Measurements from ENCODE around the gene ADAT1. TPM values are rescaled to one million over a fixed set of nuclear protein-coding genes. Genes with fewer than 3 reads are reported as not detected.
A peak's percentile ranks its signal among the peaks of the same experiment; 100 is the strongest.

The ADAT1 gene
- total and polyA plus RNA-seq, 2 experiments from 2014 or later, result 21.2 to 37.9 TPM

DNA sequence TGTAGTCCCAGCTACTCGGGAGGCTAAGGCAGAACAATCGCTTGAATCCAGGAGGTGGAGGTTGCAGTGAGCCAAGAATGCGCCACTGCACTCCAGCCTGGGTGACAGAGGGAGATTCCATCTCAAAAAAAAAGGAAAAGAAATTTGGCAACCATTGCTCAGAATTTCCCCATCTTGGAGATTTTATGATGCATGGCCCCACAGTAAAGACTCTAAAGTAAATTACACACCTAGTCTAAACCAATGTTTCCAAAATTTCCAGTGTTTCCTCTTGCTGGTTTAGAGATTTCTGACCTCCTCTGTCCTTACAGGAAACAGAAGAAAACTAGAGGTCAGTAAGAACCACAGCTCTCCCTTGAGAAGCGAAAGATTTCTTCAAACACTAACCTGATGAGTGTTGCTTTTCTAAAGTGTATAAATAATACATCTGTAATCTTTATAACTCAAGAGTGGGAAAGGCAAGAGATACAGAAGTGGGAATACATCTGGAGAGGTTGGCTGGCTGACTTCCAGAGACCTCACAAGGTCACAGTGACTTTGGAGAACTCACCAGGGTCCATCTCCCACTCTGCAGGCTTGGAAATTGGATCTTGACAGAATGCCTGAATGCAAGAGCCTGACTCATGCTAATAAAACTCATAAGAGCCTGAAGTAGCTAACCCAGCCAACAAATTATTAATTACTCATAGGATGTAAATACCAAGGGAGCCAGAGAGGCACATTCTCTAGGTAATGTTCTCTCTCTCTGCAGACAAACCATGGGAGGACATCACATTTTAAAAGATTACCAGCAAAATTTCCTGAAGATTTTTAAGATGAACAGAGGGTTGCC is 8.8 kb downstream of the ADAT1 start:
- 99% methylated on average over 4 of the region's 4 CpGs for whole genome bisulfite sequencing (ENCODE audit: low lambda C conversion rate, missing lambda C conversion rate)
- no peaks in the 10 kb centered on the region for H3K36me3 ChIP-seq (replicated peaks; ENCODE audit: insufficient read depth, low read depth)
- no peaks in the 10 kb centered on the region for H3K27me3 ChIP-seq
- H3K27ac ChIP-seq, result no peak overlapping the region
- H3K4me1 ChIP-seq (ENCODE audit: insufficient read depth), result no peaks in the 10 kb centered on the region
- no peaks in the 10 kb centered on the region for H3K9me3 ChIP-seq (ENCODE audit: low read depth)
- TF ChIP-seq, protein P1, sequence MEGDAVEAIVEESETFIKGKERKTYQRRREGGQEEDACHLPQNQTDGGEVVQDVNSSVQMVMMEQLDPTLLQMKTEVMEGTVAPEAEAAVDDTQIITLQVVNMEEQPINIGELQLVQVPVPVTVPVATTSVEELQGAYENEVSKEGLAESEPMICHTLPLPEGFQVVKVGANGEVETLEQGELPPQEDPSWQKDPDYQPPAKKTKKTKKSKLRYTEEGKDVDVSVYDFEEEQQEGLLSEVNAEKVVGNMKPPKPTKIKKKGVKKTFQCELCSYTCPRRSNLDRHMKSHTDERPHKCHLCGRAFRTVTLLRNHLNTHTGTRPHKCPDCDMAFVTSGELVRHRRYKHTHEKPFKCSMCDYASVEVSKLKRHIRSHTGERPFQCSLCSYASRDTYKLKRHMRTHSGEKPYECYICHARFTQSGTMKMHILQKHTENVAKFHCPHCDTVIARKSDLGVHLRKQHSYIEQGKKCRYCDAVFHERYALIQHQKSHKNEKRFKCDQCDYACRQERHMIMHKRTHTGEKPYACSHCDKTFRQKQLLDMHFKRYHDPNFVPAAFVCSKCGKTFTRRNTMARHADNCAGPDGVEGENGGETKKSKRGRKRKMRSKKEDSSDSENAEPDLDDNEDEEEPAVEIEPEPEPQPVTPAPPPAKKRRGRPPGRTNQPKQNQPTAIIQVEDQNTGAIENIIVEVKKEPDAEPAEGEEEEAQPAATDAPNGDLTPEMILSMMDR (IDR thresholded peaks at IDR 0.05; ENCODE audit: poor library complexity), result no peak
- TF ChIP-seq EZH2phosphoT487 (IDR thresholded peaks at IDR 0.05; ENCODE audit: low read depth, severe bottlenecking, unreplicated experiment) (no peak), EZH2 (IDR thresholded peaks at IDR 0.05; ENCODE audit: borderline replicate concordance) (no peak)
- no peak overlapping the region for H2AFZ ChIP-seq
- no peaks in the 10 kb centered on the region for H4K20me1 ChIP-seq (ENCODE audit: insufficient read depth, poor library complexity, severe bottlenecking)
- no peak overlapping the region for H3K4me3 ChIP-seq
- H3K9me2 ChIP-seq (replicated peaks; ENCODE audit: insufficient read depth), result no peaks in the 10 kb centered on the region
- H3K79me2 ChIP-seq, result no peaks in the 10 kb centered on the region
- no peak for DNase-seq (ENCODE audit: low spot score)
- no peak overlapping the region for H3K4me2 ChIP-seq

DNA sequence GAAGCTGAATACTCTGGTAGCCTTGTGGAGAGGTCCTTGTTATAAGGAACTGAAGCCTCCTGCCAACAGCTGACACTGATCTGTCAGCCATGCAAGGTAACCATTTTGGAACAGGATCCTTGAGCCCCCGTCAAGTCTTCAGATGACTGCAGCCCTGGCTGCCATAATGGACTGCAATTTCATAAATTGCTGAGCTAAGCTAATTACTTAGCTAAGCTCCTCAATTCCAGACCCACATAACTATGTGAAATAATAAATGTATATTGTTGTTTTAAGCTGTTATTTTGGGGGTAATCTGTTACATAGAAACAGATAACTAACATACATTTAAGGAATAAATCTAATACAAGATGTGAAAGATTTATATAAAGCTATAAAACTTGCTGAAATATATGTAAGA is 16.6 kb downstream of the ADAT1 start:
- Histone ChIP-seq H3K79me2 (no peaks in the 10 kb centered on the region), H3K4me3 (no peak overlapping the region), H2AFZ (no peak overlapping the region), H3K9me2 (replicated peaks; ENCODE audit: insufficient read depth) (no peaks in the 10 kb centered on the region), H3K36me3 (replicated peaks; ENCODE audit: insufficient read depth, low read depth) (no peaks in the 10 kb centered on the region), H4K20me1 (ENCODE audit: insufficient read depth, poor library complexity, severe bottlenecking) (no peaks in the 10 kb centered on the region), H3K4me2 (no peak overlapping the region), H3K27me3 (no peaks in the 10 kb centered on the region), H3K9me3 (ENCODE audit: low read depth) (no peaks in the 10 kb centered on the region), H3K4me1 (ENCODE audit: insufficient read depth) (no peaks in the 10 kb centered on the region), H3K27ac (no peak overlapping the region)
- no peak for DNase-seq (ENCODE audit: low spot score)
- TF ChIP-seq EZH2 (IDR thresholded peaks at IDR 0.05; ENCODE audit: borderline replicate concordance) (no peak), EZH2phosphoT487 (IDR thresholded peaks at IDR 0.05; ENCODE audit: low read depth, severe bottlenecking, unreplicated experiment) (no peak)
- TF ChIP-seq, protein P1 (IDR thresholded peaks at IDR 0.05; ENCODE audit: poor library complexity), result no peak
- WGBS (ENCODE audit: low lambda C conversion rate, missing lambda C conversion rate), result 94% methylated on average over 1 of the region's 1 CpG

DNA sequence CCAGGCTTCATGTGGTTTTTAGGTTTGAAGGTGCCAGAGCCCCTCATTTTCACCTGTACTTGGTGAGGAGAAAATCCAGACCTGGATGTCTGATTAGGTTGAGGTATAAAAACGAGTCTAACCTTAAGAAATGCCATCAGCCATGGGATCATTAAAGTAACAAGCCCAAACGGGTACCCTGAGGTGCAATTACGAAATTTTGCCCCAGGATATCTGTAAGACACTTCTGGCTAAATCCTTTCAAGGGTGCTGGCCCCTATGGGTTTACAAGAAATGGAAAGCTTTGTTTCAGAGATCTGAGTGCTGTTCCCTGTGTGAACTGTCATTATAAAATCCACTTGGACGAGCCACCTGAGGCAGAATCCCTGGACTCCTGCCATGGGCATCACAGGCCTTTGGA is 19.8 kb downstream of the ADAT1 start:
- H3K9me2 ChIP-seq (replicated peaks; ENCODE audit: insufficient read depth), result no peaks in the 10 kb centered on the region
- no peak for DNase-seq (ENCODE audit: low spot score)
- no peak overlapping the region for H3K4me3 ChIP-seq
- 95% methylated on average over 4 of the region's 4 CpGs for WGBS (ENCODE audit: low lambda C conversion rate, missing lambda C conversion rate)
- H3K27me3 ChIP-seq, result no peaks in the 10 kb centered on the region
- H2AFZ ChIP-seq, result no peak overlapping the region
- no peaks in the 10 kb centered on the region for H3K4me1 ChIP-seq (ENCODE audit: insufficient read depth)
- H3K4me2 ChIP-seq, result no peak overlapping the region
- TF ChIP-seq EZH2phosphoT487 (IDR thresholded peaks at IDR 0.05; ENCODE audit: low read depth, severe bottlenecking, unreplicated experiment), result no peak
- H3K27ac ChIP-seq, result no peak overlapping the region
- H4K20me1 ChIP-seq (ENCODE audit: insufficient read depth, poor library complexity, severe bottlenecking), result no peaks in the 10 kb centered on the region
- no peaks in the 10 kb centered on the region for H3K9me3 ChIP-seq (ENCODE audit: low read depth)
- no peaks in the 10 kb centered on the region for H3K79me2 ChIP-seq
- no peaks in the 10 kb centered on the region for H3K36me3 ChIP-seq (replicated peaks; ENCODE audit: insufficient read depth, low read depth)

DNA sequence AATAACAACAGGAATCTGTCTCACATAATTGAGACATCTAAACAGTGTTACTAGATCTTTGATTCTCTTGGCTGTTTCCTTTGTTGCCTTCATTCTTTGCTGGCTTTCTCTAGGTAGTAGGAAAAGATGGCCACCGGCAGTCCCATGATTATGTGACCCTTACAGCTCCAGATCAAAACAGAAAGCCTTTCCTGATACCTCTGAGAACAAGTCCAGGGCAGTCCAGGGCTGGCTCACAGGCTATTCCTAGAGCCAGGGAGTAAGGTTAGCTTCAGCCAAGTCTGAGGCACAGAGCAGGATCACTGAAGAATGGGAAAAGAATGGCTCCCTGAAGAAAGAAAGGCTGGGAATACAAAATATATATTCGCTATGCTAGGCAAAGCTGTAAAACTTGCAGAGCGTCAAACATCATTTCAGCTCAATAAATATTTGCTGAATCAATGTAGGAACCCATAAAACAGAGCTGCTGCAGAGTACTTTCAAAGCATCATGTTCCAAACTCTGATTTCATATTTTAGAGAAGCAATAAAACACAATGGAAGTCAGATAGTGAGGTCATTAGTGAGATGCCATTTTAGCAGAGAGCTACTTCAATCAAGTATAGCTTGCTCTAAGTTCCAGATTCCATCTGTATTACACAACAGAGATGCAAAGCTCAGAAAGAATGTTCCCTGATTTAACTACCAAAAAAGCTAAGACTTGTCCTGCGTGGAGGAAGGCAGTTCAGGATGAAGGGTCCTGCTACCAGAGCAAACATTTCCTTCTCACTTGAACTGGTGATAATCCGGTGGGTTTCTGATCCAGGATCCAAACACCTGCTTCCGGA is 23.4 kb downstream of the ADAT1 start:
- WGBS (ENCODE audit: low lambda C conversion rate, missing lambda C conversion rate), result 81% methylated on average over 6 of the region's 6 CpGs
- no peaks in the 10 kb centered on the region for H3K36me3 ChIP-seq (replicated peaks; ENCODE audit: insufficient read depth, low read depth)
- peak overlapping the region; percentile 85 for H3K27ac ChIP-seq

More for the DNA sequence above, 23.4 kb downstream of the ADAT1 start:
- H3K27me3 ChIP-seq, result no peaks in the 10 kb centered on the region
- H3K79me2 ChIP-seq, result no peaks in the 10 kb centered on the region
- TF ChIP-seq EZH2 (IDR thresholded peaks at IDR 0.05; ENCODE audit: borderline replicate concordance) (no peak), EZH2phosphoT487 (IDR thresholded peaks at IDR 0.05; ENCODE audit: low read depth, severe bottlenecking, unreplicated experiment) (no peak)
- TF ChIP-seq, protein P1 (IDR thresholded peaks at IDR 0.05; ENCODE audit: poor library complexity), result no peak
- no peak for DNase-seq (ENCODE audit: low spot score)
- no peaks in the 10 kb centered on the region for H3K4me1 ChIP-seq (ENCODE audit: insufficient read depth)
- no peaks in the 10 kb centered on the region for H3K9me2 ChIP-seq (replicated peaks; ENCODE audit: insufficient read depth)
- H3K4me3 ChIP-seq, result no peak overlapping the region
- no peaks in the 10 kb centered on the region for H4K20me1 ChIP-seq (ENCODE audit: insufficient read depth, poor library complexity, severe bottlenecking)
- no peaks in the 10 kb centered on the region for H3K9me3 ChIP-seq (ENCODE audit: low read depth)
- peak overlapping the region; percentile 41 for H3K4me2 ChIP-seq
- H2AFZ ChIP-seq, result peak overlapping the region; percentile 13

Measured in hepatocyte (in vitro differentiated cells).